GM21723 (cell line): ENCODE measurements around the gene ZNF324.

Experiments used
- ATAC-seq: cut with Tn5 transposase; IDR thresholded peaks from one replicate; pipeline ENCODE4 v1.9.1; 2021; ENCODE audit warnings: mild to moderate bottlenecking, moderate library complexity; ENCODE audit not compliant: unreplicated experiment

ZNF324 gene

DNA sequence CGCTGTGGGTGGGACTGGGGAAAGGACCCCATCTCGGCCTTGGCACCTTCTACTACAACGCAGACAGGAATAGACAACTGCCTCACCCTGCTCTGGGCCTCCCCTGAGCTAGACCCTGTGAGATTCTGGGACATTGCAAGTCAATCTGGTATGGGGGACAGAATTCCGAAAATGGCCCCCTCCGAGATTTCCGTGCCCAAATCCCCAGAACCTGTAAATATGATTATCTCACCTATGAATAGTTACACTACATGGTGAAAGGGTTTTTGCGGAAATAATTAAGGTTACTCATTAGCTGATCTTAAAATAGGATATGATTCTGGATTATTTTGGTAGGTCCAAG is 53.3 kb downstream of the ZNF324 start:
- no peak for ATAC-seq

- ATAC-seq = no peak
These were observed 54.8 kb downstream of the ZNF324 start for GRCh38 chr19:58521651-58522050.

DNA sequence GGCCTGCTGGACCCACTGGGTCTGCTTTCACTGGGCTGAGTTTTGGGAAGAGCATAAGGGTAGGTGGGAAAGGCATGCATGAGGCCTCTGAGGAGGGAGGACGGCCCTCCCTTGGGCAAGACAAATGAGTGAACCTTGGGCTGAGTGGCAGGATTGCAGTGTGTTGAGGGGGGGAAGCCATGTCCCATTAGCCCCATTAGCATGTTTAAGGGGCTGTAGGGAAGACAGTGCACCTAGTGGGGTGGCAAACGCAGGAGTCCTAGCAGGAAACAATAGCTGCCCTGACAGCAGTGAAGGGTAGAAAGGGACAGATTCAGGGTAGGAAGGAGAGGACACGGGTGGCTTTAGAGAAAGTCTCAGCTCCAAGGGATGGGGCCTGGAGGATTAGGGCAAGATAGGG is 55.8 kb downstream of the ZNF324 start:
- no peak for ATAC-seq
